Measurements from ENCODE around the gene ZNF90. TPM values are rescaled to one million over a fixed set of nuclear protein-coding genes. Genes with fewer than 3 reads are reported as not detected.
"Not testable (repeated sequence)": the region's sequence is repeated elsewhere in the genome, so short reads cannot be mapped to it uniquely, and the experiment has no call there.

ZNF90 gene
- total RNA-seq, 1 donor from 2014 or later: 5.1 TPM

- Histone ChIP-seq H3K4me3 (ENCODE audit: low read depth, low read length) (no peak overlapping the region), H3K36me3 (ENCODE audit: control insufficient read depth, insufficient read depth, low read length) (no peaks in the 10 kb centered on the region), H3K27me3 (ENCODE audit: control insufficient read depth, insufficient read depth, low read length) (no peaks in the 10 kb centered on the region)
- DNase-seq (ENCODE audit: low read depth): no peak
- no peak for TF ChIP-seq CTCF (IDR thresholded peaks at IDR 0.05; ENCODE audit: insufficient read depth, low read length, poor library complexity, severe bottlenecking)
Observed at GRCh38 chr19:20044663-20045062, 33.1 kb upstream of the ZNF90 start.

GRCh38 chr19:20045742-20046141, 32.1 kb upstream of the ZNF90 start:
- H3K27me3 ChIP-seq (ENCODE audit: control insufficient read depth, insufficient read depth, low read length); H3K36me3 ChIP-seq (ENCODE audit: control insufficient read depth, insufficient read depth, low read length); H3K4me3 ChIP-seq (ENCODE audit: low read depth, low read length); DNase-seq (ENCODE audit: low read depth): not testable (repeated sequence)

- Histone ChIP-seq H3K36me3 (ENCODE audit: control insufficient read depth, insufficient read depth, low read length) (no peaks in the 10 kb centered on the region), H3K27me3 (ENCODE audit: control insufficient read depth, insufficient read depth, low read length) (no peaks in the 10 kb centered on the region), H3K4me3 (ENCODE audit: low read depth, low read length) (peak overlapping the region; percentile 99)
- peak; percentile 97 for DNase-seq (ENCODE audit: low read depth)
- no peak for TF ChIP-seq CTCF (IDR thresholded peaks at IDR 0.05; ENCODE audit: insufficient read depth, low read length, poor library complexity, severe bottlenecking)
Observed at GRCh38 chr19:20051841-20052768, 25.7 kb upstream of the ZNF90 start.

GRCh38 chr19:20058738-20059137, 19.1 kb upstream of the ZNF90 start:
- DNase-seq (ENCODE audit: low read depth); H3K4me3 ChIP-seq (ENCODE audit: low read depth, low read length); H3K27me3 ChIP-seq (ENCODE audit: control insufficient read depth, insufficient read depth, low read length); H3K36me3 ChIP-seq (ENCODE audit: control insufficient read depth, insufficient read depth, low read length): not testable (repeated sequence)

GRCh38 chr19:20060282-20060681, 17.5 kb upstream of the ZNF90 start:
- no peak for DNase-seq (ENCODE audit: low read depth)
- H3K36me3 ChIP-seq (ENCODE audit: control insufficient read depth, insufficient read depth, low read length): no peaks in the 10 kb centered on the region
- no peak for TF ChIP-seq CTCF (IDR thresholded peaks at IDR 0.05; ENCODE audit: insufficient read depth, low read length, poor library complexity, severe bottlenecking)
- no peaks in the 10 kb centered on the region for H3K27me3 ChIP-seq (ENCODE audit: control insufficient read depth, insufficient read depth, low read length)
- H3K4me3 ChIP-seq (ENCODE audit: low read depth, low read length): no peak overlapping the region

GRCh38 chr19:20066861-20067260, 10.9 kb upstream of the ZNF90 start:
- DNase-seq (ENCODE audit: low read depth): no peak
- Histone ChIP-seq H3K27me3 (ENCODE audit: control insufficient read depth, insufficient read depth, low read length) (no peaks in the 10 kb centered on the region), H3K36me3 (ENCODE audit: control insufficient read depth, insufficient read depth, low read length) (no peaks in the 10 kb centered on the region), H3K4me3 (ENCODE audit: low read depth, low read length) (no peak overlapping the region)
- no peak for TF ChIP-seq CTCF (IDR thresholded peaks at IDR 0.05; ENCODE audit: insufficient read depth, low read length, poor library complexity, severe bottlenecking)

- no peak overlapping the region for H3K4me3 ChIP-seq (ENCODE audit: low read depth, low read length)
- DNase-seq (ENCODE audit: low read depth): no peak
Observed at GRCh38 chr19:20067943-20068342, 9.9 kb upstream of the ZNF90 start.

GRCh38 chr19:20068559-20068958, 9.2 kb upstream of the ZNF90 start:
- not testable (repeated sequence) for H3K4me3 ChIP-seq (ENCODE audit: low read depth, low read length); H3K27me3 ChIP-seq (ENCODE audit: control insufficient read depth, insufficient read depth, low read length); H3K36me3 ChIP-seq (ENCODE audit: control insufficient read depth, insufficient read depth, low read length); DNase-seq (ENCODE audit: low read depth)

More at GRCh38 chr19:20067943-20068342, 9.9 kb upstream of the ZNF90 start:
- no peaks in the 10 kb centered on the region for H3K27me3 ChIP-seq (ENCODE audit: control insufficient read depth, insufficient read depth, low read length)
- H3K36me3 ChIP-seq (ENCODE audit: control insufficient read depth, insufficient read depth, low read length): no peaks in the 10 kb centered on the region
- no peak for TF ChIP-seq CTCF (IDR thresholded peaks at IDR 0.05; ENCODE audit: insufficient read depth, low read length, poor library complexity, severe bottlenecking)
